Astrocyte (in vitro differentiated cells and primary cell): ENCODE data around the gene SQSTM1. TPM values are rescaled to one million over a fixed set of nuclear protein-coding genes. Genes with fewer than 3 reads are reported as not detected.

ENCODE experiments used
- DNase-seq: peaks from one replicate; pipeline ENCODE4 v3.0.0-alpha.2; 2010; ENCODE audit warnings: low read depth
- FAIRE-seq: peaks from 2 replicates; lab custom pipeline; 2011; peaks lifted over from hg19 to GRCh38; lab: Jason Lieb, UNC
- H2AFZ ChIP-seq: 2 replicates; pipeline ENCODE4 v1.6.0; 2012; ENCODE audit warnings: low read depth, low read length, inconsistent platforms
- H3K27ac ChIP-seq: 2 replicates; pipeline ENCODE4 v1.5.1; 2011; ENCODE audit warnings: low read depth, low read length, inconsistent platforms
- H3K27me3 ChIP-seq: 2 replicates; pipeline ENCODE4 v1.6.0; 2011; ENCODE audit warnings: low read length, inconsistent platforms; ENCODE audit not compliant: insufficient read depth
- H3K36me3 ChIP-seq: 2 replicates; pipeline ENCODE4 v1.5.1; 2011; ENCODE audit warnings: low read length, inconsistent platforms; ENCODE audit not compliant: insufficient read depth
- H3K4me1 ChIP-seq: 2 replicates; pipeline ENCODE4 v1.5.1; 2011; ENCODE audit warnings: low read length, inconsistent platforms; ENCODE audit not compliant: insufficient read depth
- H3K4me2 ChIP-seq: 2 replicates; pipeline ENCODE4 v1.6.0; 2012; ENCODE audit warnings: low read length, inconsistent platforms
- H3K4me3 ChIP-seq: 2 replicates; pipeline ENCODE4 v1.5.1; 2011; ENCODE audit warnings: low read depth, mild to moderate bottlenecking, low read length, inconsistent platforms; ENCODE audit not compliant: insufficient read depth
- H3K79me2 ChIP-seq: 2 replicates; pipeline ENCODE4 v1.6.0; 2012; ENCODE audit warnings: mild to moderate bottlenecking, low read length, inconsistent platforms; ENCODE audit not compliant: insufficient read depth
- H3K9ac ChIP-seq: 2 replicates; pipeline ENCODE4 v1.6.0; 2012; ENCODE audit warnings: mild to moderate bottlenecking, low read length, inconsistent platforms
- H3K9me3 ChIP-seq: 2 replicates; pipeline ENCODE4 v1.5.1; 2012; ENCODE audit warnings: low read depth, mild to moderate bottlenecking, low read length, inconsistent platforms; ENCODE audit not compliant: insufficient read depth
- H4K20me1 ChIP-seq: 2 replicates; pipeline ENCODE4 v1.6.0; 2012; ENCODE audit warnings: low read length, inconsistent platforms; ENCODE audit not compliant: insufficient read depth
- H3K27ac Mint-ChIP-seq: one replicate; pipeline ENCODE4 v1.8.0; 2021; ENCODE audit warnings: mild to moderate bottlenecking, mixed read lengths; ENCODE audit not compliant: unreplicated experiment
- H3K27me3 Mint-ChIP-seq: one replicate; pipeline ENCODE4 v1.8.0; 2021; ENCODE audit warnings: low read depth, mixed read lengths; ENCODE audit not compliant: unreplicated experiment
- H3K36me3 Mint-ChIP-seq: one replicate; pipeline ENCODE4 v1.8.0; 2021; ENCODE audit warnings: low read depth, mixed read lengths; ENCODE audit not compliant: unreplicated experiment
- H3K4me1 Mint-ChIP-seq: one replicate; pipeline ENCODE4 v1.8.0; 2021; ENCODE audit warnings: low read depth, mixed read lengths; ENCODE audit not compliant: unreplicated experiment
- H3K4me3 Mint-ChIP-seq: one replicate; pipeline ENCODE4 v1.8.0; 2021; ENCODE audit warnings: mild to moderate bottlenecking, moderate library complexity, mixed read lengths; ENCODE audit not compliant: unreplicated experiment
- H3K9me3 Mint-ChIP-seq: one replicate; pipeline ENCODE4 v1.8.0; 2021; ENCODE audit warnings: mild to moderate bottlenecking, mixed read lengths; ENCODE audit not compliant: unreplicated experiment
- CTCF ChIP-seq: IDR thresholded peaks from 2 replicates; pipeline ENCODE4 v1.5.1; 2011; ENCODE audit warnings: low read depth, mild to moderate bottlenecking, inconsistent platforms, low read length, moderate library complexity; ENCODE audit not compliant: insufficient read depth
- EZH2 ChIP-seq: IDR thresholded peaks from 2 replicates; pipeline ENCODE4 v1.6.1; 2012; ENCODE audit warnings: mild to moderate bottlenecking, low read length, inconsistent platforms; ENCODE audit not compliant: insufficient read depth
- total RNA-seq: library from RNA; stranded (reverse); gene quantifications from 2 replicates; pipeline ENCODE4 v1.2.1, GENCODE V29; 2021

SQSTM1 gene
- total RNA-seq, 1 donor from 2014 or later = 262 TPM

DNA sequence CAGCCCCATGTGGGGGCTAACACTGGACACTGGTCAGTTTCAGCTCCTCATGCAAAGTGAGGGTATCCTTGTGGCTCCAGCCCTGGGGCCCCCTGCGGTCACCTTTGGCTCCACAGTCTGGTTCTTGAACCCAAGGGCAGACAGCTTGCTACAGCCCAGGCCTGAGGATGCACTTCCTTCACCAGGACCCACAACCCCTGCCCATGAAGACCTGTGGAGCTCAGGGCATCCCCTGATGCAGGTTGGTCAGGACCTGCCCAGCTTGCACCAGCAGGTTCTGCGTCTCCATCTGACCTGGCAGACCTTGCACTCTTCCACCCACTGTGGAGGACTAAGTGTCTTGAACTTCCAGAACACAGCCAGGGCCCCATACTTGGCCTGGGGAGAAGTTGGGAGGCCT, 41.6 kb downstream of the SQSTM1 start:
- Histone ChIP-seq H3K27ac (no peak overlapping the region), H3K4me3 (no peak overlapping the region), H3K4me2 (no peak overlapping the region), H3K36me3 (peaks cover 9% of the 10 kb centered on the region), H3K79me2 (peaks cover 8% of the 10 kb centered on the region), H3K9ac (no peak overlapping the region), H3K4me1 (no peaks in the 10 kb centered on the region), H2AFZ (no peak overlapping the region), H4K20me1 (no peaks in the 10 kb centered on the region), H3K9me3 (peaks cover 10% of the 10 kb centered on the region), H3K27me3 (no peaks in the 10 kb centered on the region)
- Mint-ChIP-seq H3K4me3 (no peak overlapping the region), H3K9me3 (peaks cover 10% of the 10 kb centered on the region), H3K27me3 (no peaks in the 10 kb centered on the region), H3K36me3 (peaks cover 32% of the 10 kb centered on the region), H3K27ac (no peak overlapping the region), H3K4me1 (peaks cover 4% of the 10 kb centered on the region)
- DNase-seq (no peak), FAIRE-seq (no peak)
- no peak for TF ChIP-seq CTCF
- no peak for TF ChIP-seq EZH2

DNA sequence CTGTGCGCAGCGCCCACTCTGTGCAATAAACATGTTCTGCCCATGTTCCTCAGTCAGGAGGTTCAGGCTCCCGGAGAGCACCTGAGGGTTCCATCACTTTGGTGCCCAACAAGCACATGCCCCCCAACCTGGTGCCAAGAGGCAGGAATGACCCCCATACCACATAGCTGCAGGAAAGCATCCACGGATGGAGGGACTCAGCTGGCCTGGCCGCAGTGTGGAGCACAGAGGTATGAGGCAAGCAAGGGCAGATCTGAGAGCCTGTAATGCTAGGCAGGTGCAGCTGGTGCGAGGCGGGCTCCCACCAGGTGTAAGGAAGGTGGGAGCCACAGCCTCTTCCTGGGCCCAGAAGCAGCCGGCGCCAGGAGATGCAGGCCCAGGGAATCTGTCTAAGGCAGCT, 42.2 kb downstream of the SQSTM1 start:
- Histone ChIP-seq H3K4me3 (no peak overlapping the region), H3K4me2 (no peak overlapping the region), H3K79me2 (peaks cover 5% of the 10 kb centered on the region), H3K4me1 (no peaks in the 10 kb centered on the region), H4K20me1 (no peaks in the 10 kb centered on the region), H3K9ac (no peak overlapping the region), H3K36me3 (peaks cover 9% of the 10 kb centered on the region), H3K27ac (no peak overlapping the region), H2AFZ (no peak overlapping the region), H3K9me3 (peaks cover 10% of the 10 kb centered on the region), H3K27me3 (no peaks in the 10 kb centered on the region)
- Mint-ChIP-seq H3K27ac (no peak overlapping the region), H3K4me3 (no peak overlapping the region), H3K4me1 (peaks cover 4% of the 10 kb centered on the region), H3K36me3 (peaks cover 32% of the 10 kb centered on the region), H3K27me3 (no peaks in the 10 kb centered on the region), H3K9me3 (peaks cover 10% of the 10 kb centered on the region)
- TF ChIP-seq EZH2 (no peak), CTCF (no peak)
- FAIRE-seq (no peak), DNase-seq (no peak)

DNA sequence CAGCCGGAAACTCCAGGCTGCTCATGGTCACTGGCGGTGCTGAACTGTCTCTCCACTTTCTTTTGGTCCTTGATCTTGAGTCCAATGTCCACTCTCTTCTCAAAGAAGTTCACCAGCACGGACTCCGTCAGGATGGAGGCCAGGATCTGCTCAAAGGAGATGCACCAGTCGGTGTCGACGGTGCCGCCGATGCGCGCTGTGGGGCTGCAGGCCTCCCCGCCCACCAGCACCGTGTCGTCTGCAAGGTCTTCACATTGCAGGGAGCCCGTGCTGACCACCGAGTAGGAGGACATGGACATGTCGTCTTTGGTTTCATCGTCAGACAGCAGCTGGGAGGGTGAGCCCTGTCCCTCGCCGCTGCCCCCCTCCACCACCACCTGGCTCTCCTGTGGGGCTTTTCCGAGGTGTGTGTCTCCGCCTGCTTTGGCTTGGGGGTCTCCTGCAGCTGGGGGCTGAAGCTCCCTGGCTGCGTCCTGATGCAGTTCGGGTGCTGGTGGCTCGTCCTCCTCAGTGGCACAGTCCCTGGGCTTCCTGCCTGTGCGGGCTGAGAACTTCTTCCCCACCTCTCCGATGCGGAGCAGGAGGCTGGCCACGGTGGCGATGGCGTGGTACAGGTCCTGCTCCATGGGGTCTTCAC, 42.9 kb downstream of the SQSTM1 start:
- DNase-seq = no peak
- TF ChIP-seq EZH2 (no peak), CTCF (no peak)
- Histone ChIP-seq H2AFZ (no peak overlapping the region), H4K20me1 (no peaks in the 10 kb centered on the region), H3K9ac (no peak overlapping the region), H3K36me3 (peaks cover 9% of the 10 kb centered on the region), H3K4me1 (no peaks in the 10 kb centered on the region), H3K27ac (no peak overlapping the region), H3K27me3 (no peaks in the 10 kb centered on the region), H3K4me3 (no peak overlapping the region), H3K9me3 (peaks cover 10% of the 10 kb centered on the region), H3K4me2 (no peak overlapping the region), H3K79me2 (peaks cover under 1% of the 10 kb centered on the region)
- Mint-ChIP-seq H3K4me1 (peaks cover 4% of the 10 kb centered on the region), H3K9me3 (peaks cover 10% of the 10 kb centered on the region), H3K27ac (no peak overlapping the region), H3K27me3 (no peaks in the 10 kb centered on the region), H3K36me3 (peaks cover 32% of the 10 kb centered on the region), H3K4me3 (no peak overlapping the region)
- FAIRE-seq = no peak
